ENCODE measurements around the gene ZSCAN26.

DNA sequence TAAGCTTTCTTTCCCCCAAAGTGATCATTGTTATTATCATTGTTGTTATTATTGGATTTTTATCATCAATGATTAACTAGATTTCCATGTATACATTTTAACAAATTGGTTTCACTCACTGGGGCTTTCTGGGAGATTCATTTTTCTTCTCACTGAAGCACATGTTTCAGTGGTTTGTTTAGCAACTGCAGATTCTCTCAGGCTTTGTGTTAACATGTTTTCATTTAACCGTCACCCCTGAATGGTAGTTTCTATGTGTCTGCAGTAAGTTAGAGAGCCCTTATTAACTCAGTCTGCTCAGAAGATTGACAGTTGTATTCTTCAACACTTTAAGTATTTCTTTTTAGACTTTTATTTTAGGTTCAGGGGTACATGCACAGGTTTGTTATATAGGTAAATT, 27.3 kb upstream of the ZSCAN26 start:
- TF ChIP-seq CTCF (IDR thresholded peaks at IDR 0.05) (no peak), POLR2A (IDR thresholded peaks at IDR 0.05) (no peak), POLR2AphosphoS5 (IDR thresholded peaks at IDR 0.05) (no peak)
